ENCODE measurements around the gene GMDS. TPM values are rescaled to one million over a fixed set of nuclear protein-coding genes. Genes with fewer than 3 reads are reported as not detected.

Gene GMDS
- total and polyA plus RNA-seq, 2 of the 4 experiments (the other 2 are of a cell fraction) = 7.3 to 21.9 TPM

GRCh38 chr6:2102966-2103365, 142.4 kb downstream of the GMDS start:
- 0 out of 2 replicates have a peak overlapping the region, but pooled peaks have one; percentile 21 for H2BK20ac ChIP-seq (ENCODE audit: low read depth, low read length)
- DNase-seq (no peak), ATAC-seq (ENCODE audit: low read depth) (no peak)
- no peak overlapping the region for H3K4me2 ChIP-seq (ENCODE audit: low read depth, low read length)
- H4K5ac ChIP-seq (ENCODE audit: low read depth, low read length) = no peak overlapping the region
- peaks cover 3% of the 10 kb centered on the region for H3K4me1 ChIP-seq (ENCODE audit: control insufficient read depth, insufficient read depth, low read length)
- H2AFZ ChIP-seq (replicated peaks; ENCODE audit: low read length, poor library complexity) = no peak overlapping the region
- no peaks in the 10 kb centered on the region; a peak in 1 of 4 replicates for H3K79me1 ChIP-seq (ENCODE audit: low read depth in 1 of 2, low read length in 2 of 2)
- no peak overlapping the region for H3K14ac ChIP-seq (replicated peaks; ENCODE audit: low read depth, low read length)
- H3K23ac ChIP-seq (ENCODE audit: low read depth, low read length) = no peak overlapping the region
- H3K56ac ChIP-seq (ENCODE audit: extremely low read depth, insufficient read depth, low read length) = no peak overlapping the region
- H3K36me3 ChIP-seq (ENCODE audit: control insufficient read depth, insufficient read depth, low read length) = no peaks in the 10 kb centered on the region
- BruUV-seq (replicated peaks) = no TSS peak
- H3K18ac ChIP-seq (ENCODE audit: low read depth, low read length) = no peak overlapping the region; the same call in 1 of the 2 replicates
- CTCF ChIA-PET = no interaction called here
- dilution Hi-C loops (cut with HindIII; ENCODE audit: low sequenced_read_pairs, unreplicated experiment) = no loop called here
- no peaks in the 10 kb centered on the region for H4K20me1 ChIP-seq (ENCODE audit: insufficient read depth, low read length)
- no peak overlapping the region for H4K8ac ChIP-seq (ENCODE audit: low read depth in 2 of 2, low read length in 2 of 2)
- POLR2A ChIA-PET (ENCODE audit: unreplicated experiment) = no interaction called here
- no peak overlapping the region for H3K4ac ChIP-seq (ENCODE audit: low read depth, low read length)
- H2AK9ac ChIP-seq (replicated peaks; ENCODE audit: low read depth, low read length, poor library complexity) = no peak overlapping the region
- no peak overlapping the region for H3K4me3 ChIP-seq (ENCODE audit: insufficient read depth, low read depth, low read length)
- intact Hi-C loops (cut with micrococcal nuclease) = loop anchor here (5.0 to 10.0 kb wide), 2 partner anchors 278 to 416 kb away; no protein-coding TSS in a partner anchor
- no peak overlapping the region for H2BK5ac ChIP-seq (ENCODE audit: low read depth, low read length, poor library complexity, severe bottlenecking)
- no peaks in the 10 kb centered on the region for H3K27me3 ChIP-seq (ENCODE audit: control insufficient read depth, insufficient read depth, low read length)
- H3K9ac ChIP-seq (ENCODE audit: low read depth, low read length) = no peak overlapping the region
- H3K9me1 ChIP-seq (ENCODE audit: insufficient read depth, low read length) = no peaks in the 10 kb centered on the region
- H3K9me3 ChIP-seq (ENCODE audit: control insufficient read depth, insufficient read depth, low read length) = no peaks in the 10 kb centered on the region
- H2BK120ac ChIP-seq (ENCODE audit: low read depth, low read length) = no peak overlapping the region
- TF ChIP-seq NFE2L2 (IDR thresholded peaks at IDR 0.05; ENCODE audit: low read depth, low read length) (no peak), USF2 (IDR thresholded peaks at IDR 0.05; ENCODE audit: low read depth, low read length) (no peak), RCOR1 (IDR thresholded peaks at IDR 0.05; ENCODE audit: insufficient replicate concordance, low read length) (no peak)
- in situ Hi-C loops (cut with MboI; ENCODE audit: low sequenced_read_pairs) = loop anchor here (10.0 to 25.0 kb wide), 3 partner anchors 252 to 534 kb away; no protein-coding TSS in a partner anchor
- H2BK15ac ChIP-seq (ENCODE audit: low read depth, low read length) = no peak overlapping the region
- no peak overlapping the region for H3K27ac ChIP-seq (ENCODE audit: insufficient read depth, low read length)
- no CpG with 5 or more reads among the region's 5 CpGs for WGBS, 2 experiments (ENCODE audit: extremely low coverage in 2 of 2, insufficient read length in 1 of 2)
- H2AK5ac ChIP-seq (ENCODE audit: low read depth, low read length) = peak overlapping the region; percentile 81; the same call in 1 of the 2 replicates
- no peak overlapping the region for H4K91ac ChIP-seq (ENCODE audit: insufficient read depth, low read depth, low read length)
